Parathyroid adenoma (tissue), 2 donors: ENCODE results near the gene TSPEAR.

ENCODE experiments used
- H2AFZ ChIP-seq: fragments of 300-600 bp; sonication (generic); one replicate; pipeline ENCODE4 v1.7.0; 2017; ENCODE audit warnings: antibody characterized with exemption, mild to moderate bottlenecking
- H3K27ac ChIP-seq: fragments of 300-600 bp; sonication (generic); one replicate; pipeline ENCODE4 v1.7.0; 2017
- H3K27me3 ChIP-seq: fragments of 300-600 bp; sonication (generic); one replicate; pipeline ENCODE4 v1.7.0; 2017; ENCODE audit warnings: low read length; ENCODE audit not compliant: control insufficient read depth, insufficient read depth
- H3K36me3 ChIP-seq: fragments of 300-600 bp; sonication (generic); one replicate; pipeline ENCODE4 v1.7.0; 2017; ENCODE audit warnings: low read length; ENCODE audit not compliant: control insufficient read depth, insufficient read depth
- H3K4me1 ChIP-seq: fragments of 300-600 bp; sonication (generic); one replicate; pipeline ENCODE4 v1.7.0; 2017; ENCODE audit warnings: control low read depth
- H3K4me2 ChIP-seq: fragments of 300-600 bp; sonication (generic); one replicate; pipeline ENCODE4 v1.7.0; 2017; ENCODE audit warnings: low read length
- H3K4me3 ChIP-seq: fragments of 300-600 bp; sonication (generic); one replicate; pipeline ENCODE4 v1.7.0; 2017; ENCODE audit warnings: low read depth, low read length
- H3K79me2 ChIP-seq: fragments of 300-600 bp; sonication (generic); one replicate; pipeline ENCODE4 v1.7.0; 2017; ENCODE audit warnings: control low read depth
- H3K9ac ChIP-seq: fragments of 300-600 bp; sonication (generic); one replicate; pipeline ENCODE4 v1.7.0; 2017; ENCODE audit warnings: mild to moderate bottlenecking
- H3K9me3 ChIP-seq: fragments of 300-600 bp; sonication (generic); one replicate; pipeline ENCODE4 v1.7.0; 2017; ENCODE audit warnings: low read length; ENCODE audit not compliant: control insufficient read depth
- TF ChIP-seq, protein P1 (sequence below): fragments of 300-600 bp; sonication (generic); IDR thresholded peaks from one replicate; pipeline ENCODE4 v1.7.0; 2017; ENCODE audit warnings: antibody characterized with exemption, mild to moderate bottlenecking
- donor health status: primary hyperparathyroidism.

Gene TSPEAR

DNA sequence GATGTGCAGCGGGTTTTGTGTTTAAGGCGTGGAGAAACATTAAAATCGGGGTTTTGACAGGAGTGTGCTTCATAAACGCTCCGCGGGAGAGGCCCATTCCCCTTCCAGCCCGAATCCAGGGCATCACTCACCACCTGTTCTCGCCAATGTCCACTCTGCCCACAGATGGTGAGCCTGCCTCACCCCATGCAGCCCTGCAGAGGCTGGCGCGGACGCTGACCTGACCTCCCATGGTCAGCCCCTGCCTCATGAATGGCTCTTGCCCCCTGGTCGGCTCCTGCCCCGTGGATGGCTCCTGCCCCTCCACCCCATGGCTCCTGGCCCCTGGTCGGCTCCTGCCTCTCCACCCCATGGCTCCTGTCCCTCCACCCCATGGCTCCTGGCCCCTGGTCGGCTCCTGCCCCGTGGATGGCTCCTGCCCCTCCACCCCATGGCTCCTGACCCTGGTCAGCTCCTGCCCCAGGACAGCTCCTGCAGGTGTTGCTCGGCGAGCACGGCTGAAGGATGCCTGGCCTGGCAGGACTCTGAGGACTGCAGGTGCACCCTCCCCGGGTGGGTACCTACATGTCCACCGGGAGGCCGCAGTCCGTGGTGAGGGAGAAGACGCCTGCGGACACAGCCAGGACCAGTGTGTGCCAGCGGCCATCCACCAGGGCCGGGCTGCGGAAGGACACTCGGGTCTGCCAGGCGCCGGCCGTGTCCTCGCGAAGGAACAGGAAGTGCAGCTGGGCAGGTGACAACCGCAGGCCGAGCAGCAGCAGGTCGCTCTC lies 178.1 kb downstream of the TSPEAR start:
- no peaks in the 10 kb centered on the region for H3K36me3 ChIP-seq
- H3K27ac ChIP-seq: no peak overlapping the region
- no peaks in the 10 kb centered on the region for H3K79me2 ChIP-seq
- H3K4me1 ChIP-seq: no peaks in the 10 kb centered on the region
- no peak overlapping the region for H3K9ac ChIP-seq
- TF ChIP-seq, protein P1, sequence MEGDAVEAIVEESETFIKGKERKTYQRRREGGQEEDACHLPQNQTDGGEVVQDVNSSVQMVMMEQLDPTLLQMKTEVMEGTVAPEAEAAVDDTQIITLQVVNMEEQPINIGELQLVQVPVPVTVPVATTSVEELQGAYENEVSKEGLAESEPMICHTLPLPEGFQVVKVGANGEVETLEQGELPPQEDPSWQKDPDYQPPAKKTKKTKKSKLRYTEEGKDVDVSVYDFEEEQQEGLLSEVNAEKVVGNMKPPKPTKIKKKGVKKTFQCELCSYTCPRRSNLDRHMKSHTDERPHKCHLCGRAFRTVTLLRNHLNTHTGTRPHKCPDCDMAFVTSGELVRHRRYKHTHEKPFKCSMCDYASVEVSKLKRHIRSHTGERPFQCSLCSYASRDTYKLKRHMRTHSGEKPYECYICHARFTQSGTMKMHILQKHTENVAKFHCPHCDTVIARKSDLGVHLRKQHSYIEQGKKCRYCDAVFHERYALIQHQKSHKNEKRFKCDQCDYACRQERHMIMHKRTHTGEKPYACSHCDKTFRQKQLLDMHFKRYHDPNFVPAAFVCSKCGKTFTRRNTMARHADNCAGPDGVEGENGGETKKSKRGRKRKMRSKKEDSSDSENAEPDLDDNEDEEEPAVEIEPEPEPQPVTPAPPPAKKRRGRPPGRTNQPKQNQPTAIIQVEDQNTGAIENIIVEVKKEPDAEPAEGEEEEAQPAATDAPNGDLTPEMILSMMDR: no peak
- no peak overlapping the region for H3K4me2 ChIP-seq
- no peaks in the 10 kb centered on the region for H3K27me3 ChIP-seq
- H2AFZ ChIP-seq: no peak overlapping the region
- no peak overlapping the region for H3K4me3 ChIP-seq
- H3K9me3 ChIP-seq: no peaks in the 10 kb centered on the region

DNA sequence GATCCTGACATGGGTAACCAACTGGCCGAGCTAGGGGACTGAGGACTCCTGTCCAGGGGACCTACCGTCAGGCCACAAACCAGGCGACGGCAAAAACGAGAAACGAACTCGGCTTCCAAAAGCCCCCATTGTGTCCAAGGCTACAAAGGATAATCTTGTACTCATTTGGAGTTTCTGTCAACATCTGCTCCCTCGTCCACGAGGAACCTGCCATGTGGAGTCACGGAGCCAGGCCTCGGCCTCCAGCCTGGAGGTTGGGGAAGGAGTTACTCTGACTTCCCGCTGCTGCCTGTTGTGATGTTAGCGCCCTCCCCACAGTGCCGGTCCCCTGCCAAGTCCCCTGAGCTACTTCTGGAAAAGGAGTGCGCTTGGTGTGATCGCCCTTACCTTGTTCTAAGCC lies 178.7 kb downstream of the TSPEAR start:
- no peaks in the 10 kb centered on the region for H3K9me3 ChIP-seq

DNA sequence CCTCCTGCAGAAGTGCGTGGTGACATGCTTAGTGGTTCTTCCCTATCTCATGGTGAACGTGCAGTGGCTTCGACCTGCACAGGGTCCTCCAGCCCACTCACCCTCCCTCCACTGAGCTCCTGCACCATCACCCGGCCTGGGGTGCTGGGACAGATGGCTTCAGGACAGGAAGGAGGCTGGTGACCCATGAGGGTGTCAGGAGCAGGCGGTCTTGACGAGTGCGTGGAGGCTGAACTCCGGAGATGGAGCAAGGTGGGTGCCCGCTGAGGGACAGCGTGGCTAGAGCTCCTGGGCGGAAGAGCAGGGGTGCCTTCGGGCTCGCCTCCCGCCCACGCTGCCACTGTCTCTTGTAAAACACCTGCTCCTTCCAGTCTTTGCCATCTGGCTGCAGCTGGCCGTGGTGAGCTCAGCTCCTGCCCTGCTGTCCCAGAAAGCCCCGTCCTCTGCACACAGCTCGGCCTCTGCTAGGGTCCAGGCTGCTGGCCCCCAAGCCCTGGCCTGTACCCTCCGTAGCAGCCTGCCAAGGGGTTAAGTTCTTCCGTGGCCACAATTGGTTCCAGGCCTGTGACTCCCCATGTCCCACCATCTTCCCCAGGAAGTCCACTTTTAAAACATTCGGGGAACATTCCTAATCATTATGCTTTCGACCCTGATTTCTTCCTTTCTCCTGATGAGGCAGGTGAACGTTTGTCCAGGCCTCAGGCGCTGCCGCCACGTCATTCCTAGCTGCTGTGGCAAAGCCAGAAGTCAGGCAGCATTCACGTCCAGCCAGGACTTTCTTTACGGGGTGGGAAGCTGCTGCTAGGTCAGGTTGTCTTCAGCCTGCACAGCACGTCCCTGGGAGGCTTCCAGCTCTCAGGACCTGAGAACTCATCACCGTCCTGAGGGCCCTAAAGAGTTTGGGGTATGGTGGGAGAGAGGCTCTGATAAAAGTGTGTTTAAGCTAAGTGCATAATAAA lies 179.5 kb downstream of the TSPEAR start:
- H3K9me3 ChIP-seq: no peaks in the 10 kb centered on the region
- H2AFZ ChIP-seq: no peak overlapping the region
- H3K4me1 ChIP-seq: no peaks in the 10 kb centered on the region
- no peak overlapping the region for H3K4me2 ChIP-seq
- no peaks in the 10 kb centered on the region for H3K36me3 ChIP-seq
- no peaks in the 10 kb centered on the region for H3K27me3 ChIP-seq
- H3K4me3 ChIP-seq: no peak overlapping the region
- H3K27ac ChIP-seq: no peak overlapping the region
- no peak overlapping the region for H3K9ac ChIP-seq
- no peaks in the 10 kb centered on the region for H3K79me2 ChIP-seq
- TF ChIP-seq, protein P1: no peak

More for the DNA sequence above, 178.7 kb downstream of the TSPEAR start:
- TF ChIP-seq, protein P1: no peak
- H3K36me3 ChIP-seq: no peaks in the 10 kb centered on the region
- no peak overlapping the region for H3K4me2 ChIP-seq
- H3K27ac ChIP-seq: no peak overlapping the region
- no peak overlapping the region for H3K9ac ChIP-seq
- no peaks in the 10 kb centered on the region for H3K79me2 ChIP-seq
- H2AFZ ChIP-seq: no peak overlapping the region
- H3K27me3 ChIP-seq: no peaks in the 10 kb centered on the region
- no peaks in the 10 kb centered on the region for H3K4me1 ChIP-seq
- no peak overlapping the region for H3K4me3 ChIP-seq

DNA sequence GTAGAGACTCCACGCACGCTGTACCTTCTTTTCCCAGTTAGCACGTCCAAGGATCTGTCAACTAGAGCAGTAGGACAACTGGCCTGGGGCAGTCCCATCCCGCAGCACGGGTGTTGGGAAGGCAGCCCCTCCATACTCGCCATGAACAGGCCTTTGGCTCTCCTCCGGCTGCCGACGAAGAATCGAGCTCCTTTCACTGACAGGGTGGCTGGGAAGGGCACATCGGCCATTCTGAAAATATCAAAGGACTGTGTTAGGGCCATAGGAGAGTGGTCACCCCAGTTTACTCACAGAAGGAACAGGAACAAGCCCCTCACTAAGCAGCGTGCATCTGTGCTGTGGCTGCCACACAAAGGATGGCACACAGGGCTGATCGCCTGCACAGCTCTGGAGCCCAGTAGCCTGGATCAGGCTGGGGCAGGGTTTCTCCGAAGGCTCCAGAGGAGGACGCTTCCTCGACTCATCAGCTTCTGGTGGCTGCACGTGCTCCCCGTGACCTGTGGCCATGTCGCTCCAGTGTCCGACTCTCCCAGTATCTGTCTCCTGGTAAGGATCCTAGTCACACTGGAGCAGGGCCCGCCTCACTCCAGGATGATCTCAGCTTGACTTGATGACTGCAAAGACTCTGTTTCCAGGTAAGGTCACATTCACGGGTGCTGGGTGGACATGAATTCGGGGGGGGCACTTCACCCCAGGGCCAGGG lies 180.3 kb downstream of the TSPEAR start:
- Histone ChIP-seq H3K9me3 (no peaks in the 10 kb centered on the region), H3K4me2 (no peak overlapping the region), H3K36me3 (no peaks in the 10 kb centered on the region), H3K79me2 (no peaks in the 10 kb centered on the region), H2AFZ (no peak overlapping the region), H3K9ac (no peak overlapping the region), H3K27ac (no peak overlapping the region), H3K27me3 (no peaks in the 10 kb centered on the region), H3K4me3 (no peak overlapping the region), H3K4me1 (no peaks in the 10 kb centered on the region)
- TF ChIP-seq, protein P1: no peak
